H9 (cell line): ENCODE data around the gene KICS2. TPM values are rescaled to one million over a fixed set of nuclear protein-coding genes. Genes with fewer than 3 reads are reported as not detected.

Source experiments
- DNase-seq: peaks from one replicate; pipeline ENCODE4 v3.0.0-alpha.2; 2017
- H2AFZ ChIP-seq: one replicate; pipeline ENCODE4 v1.6.1; 2013; ENCODE audit warnings: mild to moderate bottlenecking, low read length, control low read depth, moderate library complexity
- H2AK5ac ChIP-seq: 2 replicates; pipeline ENCODE4 v1.6.1; 2013; ENCODE audit warnings: low read length, control low read depth, mixed read lengths; ENCODE audit not compliant: insufficient read length
- H2BK120ac ChIP-seq: one replicate; pipeline ENCODE4 v1.6.1; 2013; ENCODE audit warnings: low read depth, mild to moderate bottlenecking, low read length, control low read depth, inconsistent platforms; ENCODE audit not compliant: poor library complexity, severe bottlenecking
- H2BK12ac ChIP-seq: 2 replicates; pipeline ENCODE4 v1.6.1; 2013; ENCODE audit warnings: low read length, control low read depth, mixed read lengths, low read depth; ENCODE audit not compliant: insufficient read length
- H2BK15ac ChIP-seq: 2 replicates; pipeline ENCODE4 v1.6.1; 2013; ENCODE audit warnings: low read depth, low read length, control low read depth
- H2BK20ac ChIP-seq: one replicate; pipeline ENCODE4 v1.6.1; 2013; ENCODE audit warnings: low read depth, mild to moderate bottlenecking, low read length, control low read depth, inconsistent platforms; ENCODE audit not compliant: poor library complexity, severe bottlenecking
- H2BK5ac ChIP-seq: 2 replicates; pipeline ENCODE4 v1.6.1; 2013; ENCODE audit warnings: low read length, control low read depth, mixed read lengths; ENCODE audit not compliant: insufficient read length
- H3K14ac ChIP-seq: 2 replicates; pipeline ENCODE4 v1.6.1; 2013; ENCODE audit warnings: low read length, control low read depth; ENCODE audit not compliant: insufficient read depth
- H3K18ac ChIP-seq: 2 replicates; pipeline ENCODE4 v1.6.1; 2013; ENCODE audit warnings: low read depth, mild to moderate bottlenecking, mixed read lengths, low read length, control low read depth; ENCODE audit not compliant: insufficient read length
- H3K23ac ChIP-seq: 2 replicates; pipeline ENCODE4 v1.6.1; 2013; ENCODE audit warnings: low read length, control low read depth, mixed read lengths, low read depth; ENCODE audit not compliant: insufficient read length
- H3K23me2 ChIP-seq: 2 replicates; pipeline ENCODE4 v1.6.1; 2013; ENCODE audit warnings: low read depth, mild to moderate bottlenecking, mixed read lengths, low read length, control low read depth; ENCODE audit not compliant: insufficient read length, poor library complexity, severe bottlenecking
- H3K27ac ChIP-seq: 2 replicates; pipeline ENCODE4 v1.5.1; 2013; ENCODE audit warnings: low read length, control low read depth, mixed read lengths, low read depth; ENCODE audit not compliant: insufficient read length
- H3K27me3 ChIP-seq: 2 replicates; pipeline ENCODE4 v1.6.1; 2013; ENCODE audit warnings: low read length, control low read depth, inconsistent platforms; ENCODE audit not compliant: insufficient read depth
- H3K4ac ChIP-seq: 2 replicates; pipeline ENCODE4 v1.6.1; 2013; ENCODE audit warnings: low read depth, mild to moderate bottlenecking, control low read depth, inconsistent platforms, low read length, moderate library complexity
- H3K4me1 ChIP-seq: 2 replicates; pipeline ENCODE4 v1.6.1; 2013; ENCODE audit warnings: low read length, control low read depth, inconsistent platforms; ENCODE audit not compliant: insufficient read depth
- H3K4me2 ChIP-seq: 2 replicates; pipeline ENCODE4 v1.6.1; 2013; ENCODE audit warnings: low read length, control low read depth, mixed read lengths; ENCODE audit not compliant: insufficient read length, insufficient read depth
- H3K56ac ChIP-seq: 2 replicates; pipeline ENCODE4 v1.6.1; 2013; ENCODE audit warnings: low read depth, mild to moderate bottlenecking, mixed read lengths, low read length, control low read depth; ENCODE audit not compliant: insufficient read length
- H3K79me1 ChIP-seq: 2 replicates; pipeline ENCODE4 v1.6.1; 2013; ENCODE audit warnings: low read depth, mild to moderate bottlenecking, moderate library complexity, low read length, control low read depth, inconsistent platforms; ENCODE audit not compliant: insufficient read depth, poor library complexity, severe bottlenecking
- H3K79me2 ChIP-seq: 2 replicates; pipeline ENCODE4 v1.6.1; 2013; ENCODE audit warnings: low read length, control low read depth, inconsistent platforms; ENCODE audit not compliant: insufficient read depth
- H3K9ac ChIP-seq: 2 replicates; pipeline ENCODE4 v1.6.1; 2013; ENCODE audit warnings: low read length, control low read depth, mixed read lengths; ENCODE audit not compliant: insufficient read length; ENCODE audit errors: extremely low read depth
- H3K9me3 ChIP-seq: one replicate; pipeline ENCODE4 v1.6.1; 2013; ENCODE audit warnings: low read depth, low read length, inconsistent platforms; ENCODE audit not compliant: control insufficient read depth
- H3T11ph ChIP-seq: one replicate; pipeline ENCODE4 v1.6.1; 2013; ENCODE audit warnings: mild to moderate bottlenecking, low read length, control low read depth, inconsistent platforms
- H4K20me1 ChIP-seq: one replicate; pipeline ENCODE4 v1.6.1; 2013; ENCODE audit not compliant: control insufficient read depth, insufficient read length, insufficient read depth
- H4K5ac ChIP-seq: 2 replicates; pipeline ENCODE4 v1.6.1; 2013; ENCODE audit warnings: low read depth, mild to moderate bottlenecking, mixed read lengths, low read length, control low read depth; ENCODE audit not compliant: insufficient read length
- H4K8ac ChIP-seq: replicated peaks from 2 replicates; pipeline ENCODE4 v1.6.1; 2013; ENCODE audit warnings: low read length, control low read depth, mixed read lengths, low read depth; ENCODE audit not compliant: insufficient read length
- H4K91ac ChIP-seq: 2 replicates; pipeline ENCODE4 v1.6.1; 2013; ENCODE audit warnings: low read depth, mild to moderate bottlenecking, moderate library complexity, mixed read lengths, low read length, control low read depth; ENCODE audit not compliant: insufficient read length
- H3K27ac Mint-ChIP-seq, 3 experiments: 2 replicates in 2 of 3; 3 replicates in 1 of 3; pipeline ENCODE4 v1.8.0; 2020 to 2021; ENCODE audit warnings: mixed read lengths in 3 of 3, mild to moderate bottlenecking in 1 of 3, moderate library complexity in 1 of 3
- H3K27me3 Mint-ChIP-seq: 2 replicates; pipeline ENCODE4 v1.8.0; 2021; ENCODE audit warnings: low read depth, mild to moderate bottlenecking, moderate library complexity, mixed read lengths
- H3K36me3 Mint-ChIP-seq, 3 experiments: 2 replicates in 2 of 3; 3 replicates in 1 of 3; pipeline ENCODE4 v1.8.0; 2020 to 2021; ENCODE audit warnings: low read depth in 3 of 3, mixed read lengths in 3 of 3; ENCODE audit not compliant: insufficient read depth in 1 of 3
- H3K4me1 Mint-ChIP-seq, 2 experiments: 2 replicates each; pipeline ENCODE4 v1.8.0; 2020; ENCODE audit warnings: mixed read lengths in 2 of 2
- H3K4me3 Mint-ChIP-seq, 2 experiments: 2 replicates in 1 of 2; 3 replicates in 1 of 2; pipeline ENCODE4 v1.8.0; 2020 to 2021; ENCODE audit warnings: mild to moderate bottlenecking in 2 of 2, mixed read lengths in 2 of 2, moderate library complexity in 1 of 2
- H3K9me3 Mint-ChIP-seq, 2 experiments: 2 replicates in 1 of 2; 3 replicates in 1 of 2; pipeline ENCODE4 v1.8.0; 2020; ENCODE audit warnings: mild to moderate bottlenecking in 2 of 2, mixed read lengths in 2 of 2, moderate library complexity in 1 of 2
- CTCF ChIP-seq: fragments of 200-600 bp; sonication (generic); conservative IDR thresholded peaks from 3 replicates; pipeline ENCODE4 v1.8.0; 2021; ENCODE audit warnings: antibody characterized with exemption, mild to moderate bottlenecking
- whole genome bisulfite sequencing: extraction: QIAGEN DNeasy Blood & Tissue Kit; methylation state at CpG from one replicate; pipeline ENCODE4 v1.1.7; 2013; ENCODE audit warnings: missing lambda C conversion rate, low lambda C conversion rate, mixed read lengths; ENCODE audit not compliant: insufficient read length; ENCODE audit errors: extremely low coverage; 5-methylcytosine and 5-hydroxymethylcytosine counted together
- total RNA-seq: library from RNA; stranded (reverse); gene quantifications from 2 replicates; pipeline ENCODE4 v1.2.1, GENCODE V29; 2021

KICS2 gene
- total RNA-seq, 1 experiment from 2014 or later: 7.3 TPM

DNA sequence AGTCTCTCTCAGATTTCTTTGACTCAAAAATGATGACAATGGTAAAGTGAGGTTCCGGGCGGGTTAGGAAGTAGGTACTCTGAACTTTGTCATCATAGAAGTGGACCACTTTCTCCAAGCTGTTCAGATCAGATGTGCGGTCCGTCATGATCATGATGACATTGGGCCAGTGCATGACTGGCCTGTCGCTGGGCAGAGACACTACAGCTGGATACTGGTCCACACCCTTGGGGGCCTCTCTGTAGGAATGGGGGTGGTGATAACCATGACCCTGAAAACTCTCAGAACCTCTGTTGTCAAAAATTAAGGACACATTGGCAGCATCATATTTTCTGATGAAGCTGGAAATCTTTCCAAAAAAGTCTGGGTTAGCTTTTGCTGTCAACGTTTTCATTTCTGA lies 28.2 kb downstream of the KICS2 start:
- Histone ChIP-seq H3K9me3 (no peaks in the 10 kb centered on the region), H3K18ac (no peak overlapping the region)

More for the DNA sequence above, 28.2 kb downstream of the KICS2 start:
- no peak overlapping the region for H2BK12ac ChIP-seq
- H3K4me1 ChIP-seq: no peaks in the 10 kb centered on the region; the same call in 1 of the 2 replicates
- no peak for DNase-seq
- H4K91ac ChIP-seq: no peak overlapping the region
- Mint-ChIP-seq H3K4me3 (no peak overlapping the region), H3K4me1 (peaks cover 0 to 3% of the 10 kb centered on the region in 2 experiments; a peak in 1 of 4 replicates), H3K27me3 (no peaks in the 10 kb centered on the region), H3K27ac (no peak overlapping the region), H3K36me3 (peaks cover 8 to 28% (median 21%) of the 10 kb centered on the region in 3 experiments; a peak in 6 of 7 replicates), H3K9me3 (no peaks in the 10 kb centered on the region)
- no peak overlapping the region for H3K4ac ChIP-seq
- no peak overlapping the region for H3K27ac ChIP-seq
- H2BK20ac ChIP-seq: no peak overlapping the region
- H2BK5ac ChIP-seq: no peak overlapping the region
- H3T11ph ChIP-seq: no peak overlapping the region
- no peak overlapping the region for H2AFZ ChIP-seq
- H3K14ac ChIP-seq: no peak overlapping the region
- no peaks in the 10 kb centered on the region for H3K27me3 ChIP-seq
- H2BK120ac ChIP-seq: no peak overlapping the region
- H3K4me2 ChIP-seq: no peak overlapping the region
- no peaks in the 10 kb centered on the region for H3K79me1 ChIP-seq
- peak overlapping the region; percentile 48; the same call in 1 of the 2 replicates for H2BK15ac ChIP-seq
- TF ChIP-seq CTCF: no peak
- no peak overlapping the region for H4K8ac ChIP-seq
- no peaks in the 10 kb centered on the region for H3K79me2 ChIP-seq
- no peaks in the 10 kb centered on the region for H4K20me1 ChIP-seq
- peak overlapping the region; percentile 50 for H3K56ac ChIP-seq
- no CpG with 5 or more reads among the region's 6 CpGs for WGBS
- no peak overlapping the region for H3K9ac ChIP-seq
- no peak overlapping the region for H3K23ac ChIP-seq
- no peaks in the 10 kb centered on the region for H3K23me2 ChIP-seq
- H2AK5ac ChIP-seq: no peak overlapping the region
- no peak overlapping the region for H4K5ac ChIP-seq
